Type B pancreatic cell (in vitro differentiated cells): ENCODE measurements around the gene PRR29. TPM values are rescaled to one million over a fixed set of nuclear protein-coding genes. Genes with fewer than 3 reads are reported as not detected.

ENCODE experiments used
- DNase-seq: peaks from one replicate; pipeline ENCODE4 v3.0.0; 2021; ENCODE audit warnings: mixed read lengths; ENCODE audit not compliant: unreplicated experiment; ENCODE audit errors: extremely low spot score
- H3K27ac Mint-ChIP-seq: 2 replicates; pipeline ENCODE4 v1.8.0; 2021; ENCODE audit warnings: mild to moderate bottlenecking, mixed read lengths
- H3K27me3 Mint-ChIP-seq: 2 replicates; pipeline ENCODE4 v1.8.0; 2021; ENCODE audit warnings: mixed read lengths
- H3K36me3 Mint-ChIP-seq: 2 replicates; pipeline ENCODE4 v1.8.0; 2021; ENCODE audit warnings: mixed read lengths
- H3K4me1 Mint-ChIP-seq: one replicate; pipeline ENCODE4 v1.8.0; 2021; ENCODE audit warnings: mixed read lengths; ENCODE audit not compliant: unreplicated experiment
- H3K4me3 Mint-ChIP-seq: 2 replicates; pipeline ENCODE4 v1.8.0; 2021; ENCODE audit warnings: mild to moderate bottlenecking, mixed read lengths
- H3K9me3 Mint-ChIP-seq: 2 replicates; pipeline ENCODE4 v1.8.0; 2021; ENCODE audit warnings: mixed read lengths
- total RNA-seq: library from RNA; stranded (reverse); gene quantifications from 2 replicates; pipeline ENCODE4 v1.2.1, GENCODE V29; 2021; ENCODE audit warnings: low replicate concordance
- TF ChIP-seq, protein P1 (sequence below): fragments of 200-600 bp; sonication (generic); conservative IDR thresholded peaks from 2 replicates; pipeline ENCODE4 v1.5.0; 2021; ENCODE audit warnings: antibody characterized with exemption, mild to moderate bottlenecking

The PRR29 gene
- total RNA-seq, 1 donor from 2014 or later: 4.2 TPM

GRCh38 chr17:63984651-63985386 lies 13.3 kb upstream of the PRR29 start:
- H3K9me3 Mint-ChIP-seq: peaks cover 10% of the 10 kb centered on the region
- H3K36me3 Mint-ChIP-seq: no peaks in the 10 kb centered on the region
- H3K4me3 Mint-ChIP-seq: no peak overlapping the region
- peaks cover 5% of the 10 kb centered on the region for H3K4me1 Mint-ChIP-seq
- H3K27ac Mint-ChIP-seq: no peak overlapping the region
- no peak for DNase-seq
- TF ChIP-seq, protein P1, sequence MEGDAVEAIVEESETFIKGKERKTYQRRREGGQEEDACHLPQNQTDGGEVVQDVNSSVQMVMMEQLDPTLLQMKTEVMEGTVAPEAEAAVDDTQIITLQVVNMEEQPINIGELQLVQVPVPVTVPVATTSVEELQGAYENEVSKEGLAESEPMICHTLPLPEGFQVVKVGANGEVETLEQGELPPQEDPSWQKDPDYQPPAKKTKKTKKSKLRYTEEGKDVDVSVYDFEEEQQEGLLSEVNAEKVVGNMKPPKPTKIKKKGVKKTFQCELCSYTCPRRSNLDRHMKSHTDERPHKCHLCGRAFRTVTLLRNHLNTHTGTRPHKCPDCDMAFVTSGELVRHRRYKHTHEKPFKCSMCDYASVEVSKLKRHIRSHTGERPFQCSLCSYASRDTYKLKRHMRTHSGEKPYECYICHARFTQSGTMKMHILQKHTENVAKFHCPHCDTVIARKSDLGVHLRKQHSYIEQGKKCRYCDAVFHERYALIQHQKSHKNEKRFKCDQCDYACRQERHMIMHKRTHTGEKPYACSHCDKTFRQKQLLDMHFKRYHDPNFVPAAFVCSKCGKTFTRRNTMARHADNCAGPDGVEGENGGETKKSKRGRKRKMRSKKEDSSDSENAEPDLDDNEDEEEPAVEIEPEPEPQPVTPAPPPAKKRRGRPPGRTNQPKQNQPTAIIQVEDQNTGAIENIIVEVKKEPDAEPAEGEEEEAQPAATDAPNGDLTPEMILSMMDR: no peak
- H3K27me3 Mint-ChIP-seq: peaks cover 2% of the 10 kb centered on the region

- Mint-ChIP-seq H3K27me3 (peaks cover 6% of the 10 kb centered on the region), H3K4me3 (no peak overlapping the region), H3K27ac (no peak overlapping the region), H3K36me3 (no peaks in the 10 kb centered on the region), H3K9me3 (peaks cover 10% of the 10 kb centered on the region), H3K4me1 (peaks cover 6% of the 10 kb centered on the region)
- TF ChIP-seq, protein P1: no peak
- no peak for DNase-seq
Observed at GRCh38 chr17:63985387-63986140, 12.6 kb upstream of the PRR29 start.

DNA sequence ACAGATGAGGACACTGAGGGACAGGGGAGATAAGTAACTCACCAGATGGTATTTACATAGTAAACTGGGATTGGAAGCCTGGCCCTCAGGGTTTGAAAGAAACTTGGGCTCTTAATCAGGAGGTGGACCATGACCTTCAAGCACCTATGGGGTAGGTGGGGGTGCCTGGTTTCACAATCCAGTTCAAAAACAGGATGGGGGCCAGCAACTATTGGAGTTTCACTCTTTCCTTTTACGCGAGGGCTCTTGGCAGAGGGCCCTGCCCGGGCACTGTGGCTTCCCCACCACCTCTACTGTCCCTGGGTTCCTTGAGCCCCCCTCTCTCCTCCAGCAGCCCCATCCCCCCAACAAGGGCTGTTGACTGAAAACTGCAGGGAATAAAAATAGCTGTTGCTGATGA lies 11.3 kb upstream of the PRR29 start:
- Mint-ChIP-seq H3K9me3 (peaks cover 10% of the 10 kb centered on the region), H3K36me3 (no peaks in the 10 kb centered on the region), H3K4me1 (peaks cover 6% of the 10 kb centered on the region), H3K4me3 (no peak overlapping the region), H3K27me3 (peaks cover 10% of the 10 kb centered on the region), H3K27ac (no peak overlapping the region)
- TF ChIP-seq, protein P1: no peak
- DNase-seq: no peak

DNA sequence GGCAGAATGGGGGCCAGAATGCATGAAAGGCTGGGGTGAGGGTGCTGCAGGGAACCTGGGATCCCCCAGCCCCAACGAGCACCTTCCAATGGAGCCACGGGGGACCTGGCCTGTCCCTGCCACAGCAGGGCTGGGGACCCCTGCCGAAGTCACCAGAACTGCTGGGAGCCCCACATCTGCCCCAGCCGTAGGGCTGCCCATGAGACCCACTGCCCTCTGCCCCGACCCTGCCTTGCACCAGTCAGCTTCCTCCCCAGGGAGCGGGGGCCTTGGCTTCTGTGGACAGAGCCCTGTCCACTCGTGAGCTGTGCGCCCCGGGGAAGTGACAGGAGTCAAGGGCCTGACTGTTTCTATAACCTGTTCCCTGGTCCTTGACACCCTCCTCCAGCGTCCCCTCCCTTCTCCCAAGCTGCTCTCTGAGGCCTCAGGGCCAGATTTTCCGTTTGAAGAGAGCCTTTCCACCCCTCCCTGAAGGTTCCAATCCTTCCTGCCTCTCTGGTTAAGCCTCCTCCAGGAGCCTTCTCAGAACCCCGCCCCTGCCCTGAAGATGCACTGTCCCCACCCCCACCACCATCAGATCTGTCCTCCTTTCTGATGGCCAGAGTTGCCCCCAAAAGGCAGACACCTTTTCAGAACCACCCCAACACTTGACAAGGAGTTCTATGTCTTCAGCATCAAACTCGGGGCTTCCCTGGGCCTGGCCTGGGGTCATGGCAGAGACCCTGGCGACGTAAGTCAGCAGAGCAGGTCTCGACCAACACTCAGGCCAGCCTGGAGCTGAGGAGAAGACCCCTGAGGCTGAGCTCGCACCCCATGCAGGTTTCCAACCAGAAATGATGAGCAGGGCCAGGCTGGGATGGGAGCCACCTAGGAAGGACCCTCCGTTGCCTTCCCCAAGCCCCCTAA lies 10.7 kb upstream of the PRR29 start:
- H3K27ac Mint-ChIP-seq: no peak overlapping the region

DNA sequence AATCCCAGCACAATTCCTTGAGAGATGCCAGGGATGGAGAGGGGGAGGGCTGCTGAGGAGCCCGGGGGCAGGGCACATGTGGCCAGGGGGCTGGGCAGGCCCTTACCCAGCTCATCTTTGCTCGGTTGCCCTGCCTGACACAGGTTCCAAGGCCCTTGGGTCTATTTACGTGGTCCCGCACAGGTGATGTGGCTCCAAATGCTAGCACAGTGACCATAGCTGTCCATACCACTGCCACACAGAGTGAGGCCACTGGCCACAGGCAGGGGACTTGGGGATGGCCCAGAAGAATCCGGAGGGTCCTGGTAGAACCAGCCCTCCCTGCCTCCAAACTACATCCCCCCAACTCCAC lies 10.0 kb upstream of the PRR29 start:
- TF ChIP-seq, protein P1: no peak
- H3K27ac Mint-ChIP-seq: no peak overlapping the region
- no peaks in the 10 kb centered on the region for H3K9me3 Mint-ChIP-seq
- peaks cover 6% of the 10 kb centered on the region for H3K4me1 Mint-ChIP-seq
- no peak overlapping the region for H3K4me3 Mint-ChIP-seq
- DNase-seq: no peak
- H3K36me3 Mint-ChIP-seq: no peaks in the 10 kb centered on the region
- H3K27me3 Mint-ChIP-seq: peaks cover 21% of the 10 kb centered on the region

More for the DNA sequence above, 10.7 kb upstream of the PRR29 start:
- Mint-ChIP-seq H3K4me1 (peaks cover 6% of the 10 kb centered on the region), H3K36me3 (no peaks in the 10 kb centered on the region), H3K9me3 (peaks cover 6% of the 10 kb centered on the region), H3K27me3 (peaks cover 17% of the 10 kb centered on the region), H3K4me3 (no peak overlapping the region)
- DNase-seq: no peak
- TF ChIP-seq, protein P1: no peak
